Femur (tissue), 1 donor: ENCODE measurements around the gene HSPA6.
"Not testable (repeated sequence)": the region's sequence is repeated elsewhere in the genome, so short reads cannot be mapped to it uniquely, and the experiment has no call there.

ENCODE experiments used
- DNase-seq: peaks from one replicate; pipeline ENCODE4 v3.0.0-alpha.2; 2017

Gene HSPA6

DNA sequence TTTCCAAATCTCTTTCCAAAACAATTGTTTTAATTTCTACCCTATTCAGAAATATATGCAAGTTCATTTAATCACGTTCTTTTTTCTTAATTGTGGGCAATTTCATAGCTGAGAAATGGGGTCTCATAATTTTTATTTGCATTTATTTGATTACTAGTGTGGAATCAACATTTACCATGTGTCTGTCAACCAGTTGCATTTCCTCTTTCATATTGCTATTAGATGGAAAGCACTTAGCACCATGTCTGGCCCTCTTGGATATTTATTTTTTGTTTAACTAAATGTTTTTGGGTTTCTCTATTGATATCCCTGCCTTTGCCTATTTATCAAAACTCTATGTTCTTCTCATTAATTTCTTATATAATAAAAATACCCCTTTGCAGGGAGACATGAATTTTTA is 39.2 kb downstream of the HSPA6 start:
- not testable (repeated sequence) for DNase-seq

DNA sequence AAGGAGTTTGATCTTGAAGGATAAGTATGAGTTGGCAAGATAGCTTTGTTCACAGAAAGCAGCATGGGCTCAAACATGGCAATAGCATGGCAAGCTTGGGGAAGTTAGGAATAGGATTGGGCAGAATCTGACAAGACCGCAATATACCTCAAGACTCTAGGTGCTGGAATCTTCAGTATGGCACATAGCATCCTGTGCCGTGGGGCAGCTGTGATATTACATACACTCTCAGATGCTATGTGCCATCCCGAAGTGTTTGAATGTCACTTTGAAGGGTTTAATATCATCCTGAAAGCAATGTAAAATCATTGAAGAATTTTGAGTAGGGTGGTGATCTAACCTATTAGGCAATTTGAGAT is 42.2 kb downstream of the HSPA6 start:
- DNase-seq = not testable (repeated sequence)

DNA sequence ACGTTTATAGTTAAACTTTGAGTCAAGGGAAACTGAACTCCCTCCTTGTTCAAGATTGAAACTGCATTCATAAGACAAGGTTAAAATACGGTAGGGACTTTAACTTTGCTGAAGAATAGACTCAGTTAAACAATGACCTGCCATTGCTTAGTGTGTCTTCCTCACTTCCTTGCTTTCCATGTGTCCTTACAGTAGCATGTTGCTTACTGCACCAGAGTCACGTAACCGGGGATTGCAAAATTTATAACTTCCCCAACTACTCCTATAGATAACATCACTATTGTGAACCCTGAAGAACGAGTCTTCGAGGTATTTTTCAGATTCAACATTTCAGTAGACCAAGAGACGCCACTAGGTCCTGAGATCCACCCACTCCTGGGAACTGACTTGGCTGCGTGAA is 47.4 kb downstream of the HSPA6 start:
- DNase-seq = not testable (repeated sequence)
